IPS DF 4.7 (cell line): ENCODE results near the gene RBM11.

Experiments
- DNase-seq: peaks from one replicate; pipeline ENCODE4 v3.0.0-alpha.2; 2013; ENCODE audit warnings: low spot score; ENCODE audit errors: extremely low read depth

RBM11 gene

DNA sequence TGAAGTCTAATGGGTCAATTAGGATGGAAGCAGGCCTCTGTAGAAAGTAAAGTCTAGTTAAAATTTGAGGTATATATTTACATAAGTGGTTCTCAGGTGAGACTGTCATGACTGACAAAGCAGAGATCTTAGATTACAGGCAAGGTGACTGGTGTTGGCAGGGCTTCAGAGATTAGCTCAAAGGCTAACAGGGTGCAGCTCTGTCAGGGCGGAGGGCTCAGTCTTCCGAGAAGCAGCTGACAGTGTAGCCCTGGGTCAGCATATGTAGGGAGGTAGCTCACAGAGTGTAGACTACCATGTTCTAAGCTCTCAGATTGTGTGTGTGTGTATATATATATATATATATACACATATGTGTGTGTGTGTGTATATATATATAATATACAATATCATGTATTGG, 54.7 kb downstream of the RBM11 start:
- DNase-seq: no peak

DNA sequence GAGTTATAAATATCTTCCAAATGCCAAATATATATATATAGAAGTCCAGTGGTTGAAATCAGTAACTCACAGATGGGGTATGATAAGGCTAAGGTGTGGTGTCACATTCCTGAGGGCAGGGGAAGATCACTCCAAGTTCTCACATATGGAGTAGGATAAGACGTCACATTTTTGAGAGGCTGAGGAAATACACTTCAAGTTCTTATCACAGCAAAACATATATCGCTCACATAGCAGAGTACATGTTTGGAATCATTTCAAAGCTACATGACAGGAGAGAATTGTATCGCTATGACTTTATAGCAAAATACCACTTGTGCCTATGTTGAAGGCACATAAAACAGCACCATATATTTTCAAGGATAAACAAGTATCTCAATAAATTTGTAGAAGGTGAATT, 55.1 kb downstream of the RBM11 start:
- no peak for DNase-seq

DNA sequence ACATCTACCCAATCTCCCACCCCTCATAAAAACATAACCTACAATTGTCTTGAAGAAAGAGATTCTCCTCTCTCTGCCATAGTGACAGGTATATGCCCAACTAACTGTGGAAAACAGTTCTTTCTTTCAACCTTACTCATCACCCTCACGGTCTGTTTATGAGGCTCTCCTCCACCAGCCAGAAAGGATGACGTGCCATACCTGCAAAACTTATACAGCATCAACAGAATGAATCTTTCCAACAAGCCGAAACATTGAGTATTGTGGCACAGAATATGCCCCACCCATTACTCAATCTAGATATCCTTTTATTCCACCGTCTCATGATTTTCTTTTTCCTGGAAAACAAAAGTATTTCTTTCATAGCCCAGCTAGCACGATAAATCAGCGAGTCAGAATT, 55.7 kb downstream of the RBM11 start:
- no peak for DNase-seq

DNA sequence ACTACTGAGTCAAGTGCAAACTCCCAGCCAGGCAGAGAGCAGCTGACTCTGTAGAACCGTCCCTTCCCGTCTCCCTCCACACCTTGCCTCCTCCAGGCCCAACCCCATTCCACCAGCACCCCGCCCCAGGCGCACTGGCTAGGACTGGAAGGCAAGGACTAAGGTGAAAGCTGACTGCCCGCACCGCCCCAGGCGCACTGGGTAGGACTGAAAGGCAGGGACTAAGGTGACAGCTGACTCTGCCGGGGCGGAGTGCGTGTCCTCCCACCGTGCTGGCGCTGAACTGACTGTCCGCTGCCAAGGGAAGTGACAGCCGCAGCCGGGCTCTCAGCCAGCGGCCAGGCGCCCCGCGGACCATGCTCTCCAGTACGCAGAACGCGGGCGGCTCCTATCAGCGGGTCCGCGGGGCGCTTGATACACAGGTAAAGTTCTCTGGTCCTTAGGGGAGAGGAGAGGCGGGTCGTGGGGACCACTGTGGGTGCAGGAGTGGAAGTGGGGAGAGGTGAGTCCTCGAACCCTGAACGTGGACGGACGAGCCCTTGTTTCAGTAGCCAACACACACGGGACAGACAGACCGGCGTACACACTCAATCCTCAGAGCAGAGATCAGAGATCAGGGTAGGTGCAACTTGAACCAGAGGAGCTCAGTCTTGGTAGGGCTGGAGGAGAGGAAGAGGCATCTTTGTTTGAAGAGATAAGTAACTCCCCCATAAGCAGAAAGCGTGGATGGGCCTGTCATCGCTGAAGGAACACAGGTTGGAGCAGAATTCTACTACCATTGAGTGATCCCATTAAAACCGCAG, 58.0 kb downstream of the RBM11 start:
- DNase-seq: no peak

DNA sequence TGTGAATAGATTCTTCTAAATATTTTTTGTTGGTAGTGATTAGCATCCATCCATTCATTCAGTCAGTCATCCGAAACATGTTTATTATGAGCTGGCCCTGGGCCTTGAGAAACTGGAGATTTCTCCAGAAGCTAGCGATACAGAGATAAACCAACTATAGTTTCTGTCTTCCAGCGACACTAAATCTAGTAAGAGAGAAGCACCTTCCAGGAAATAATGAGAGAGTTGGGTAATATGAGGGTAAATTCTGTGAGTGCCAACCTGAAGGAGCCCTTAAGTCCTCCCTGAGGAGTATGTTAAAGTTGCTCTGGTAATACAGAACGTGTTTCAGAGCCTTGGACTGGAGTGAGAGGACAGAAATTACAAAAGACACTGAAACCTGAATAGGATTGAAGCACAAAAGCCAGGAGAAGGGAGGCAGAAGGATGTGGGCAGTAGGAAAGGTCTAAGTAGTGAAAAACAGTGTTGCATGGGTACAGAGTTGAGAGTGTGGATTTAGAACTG, 59.8 kb downstream of the RBM11 start:
- DNase-seq: no peak
